Neural cell (in vitro differentiated cells): ENCODE results near the gene C2CD2.

ENCODE experiments used
- CTCF ChIP-seq: fragments of 450-650 bp; IDR thresholded peaks from 2 replicates; pipeline ENCODE4 v1.5.1; 2014; ENCODE audit warnings: antibody characterized with exemption, mild to moderate bottlenecking, moderate library complexity; ENCODE audit not compliant: poor library complexity, severe bottlenecking
- EP300 ChIP-seq: fragments of 450-650 bp; conservative IDR thresholded peaks from 2 replicates; pipeline ENCODE4 v1.6.1; 2014; ENCODE audit warnings: antibody characterized with exemption, mild to moderate bottlenecking, moderate library complexity; ENCODE audit not compliant: poor library complexity, severe bottlenecking
- EZH2 ChIP-seq: fragments of 200-600, 300-800 bp; shearing (Covaris generic), sonication (generic); IDR thresholded peaks from 2 replicates; pipeline ENCODE4 v1.6.1; 2014; ENCODE audit warnings: antibody characterized with exemption, low read length, borderline replicate concordance, mild to moderate bottlenecking; ENCODE audit not compliant: insufficient read depth, poor library complexity, severe bottlenecking
- POLR2AphosphoS5 ChIP-seq: IDR thresholded peaks from 2 replicates; pipeline ENCODE4 v1.6.1; 2012
- RAD21 ChIP-seq: fragments of 450-650 bp; conservative IDR thresholded peaks from 2 replicates; pipeline ENCODE4 v1.6.1; 2014; ENCODE audit warnings: antibody characterized with exemption, mild to moderate bottlenecking, moderate library complexity
- REST ChIP-seq: IDR thresholded peaks from 2 replicates; pipeline ENCODE4 v1.6.1; 2012; ENCODE audit warnings: borderline replicate concordance
- SMC3 ChIP-seq: fragments of 450-650 bp; conservative IDR thresholded peaks from 2 replicates; pipeline ENCODE4 v1.6.1; 2014; ENCODE audit warnings: antibody characterized with exemption, mild to moderate bottlenecking, moderate library complexity; ENCODE audit not compliant: poor library complexity
- TAF1 ChIP-seq: IDR thresholded peaks from 2 replicates; pipeline ENCODE4 v1.6.1; 2012; ENCODE audit warnings: low read depth

- TF ChIP-seq CTCF (no peak), POLR2AphosphoS5 (no peak), EZH2 (no peak), RAD21 (no peak), REST (no peak), SMC3 (no peak), TAF1 (no peak), EP300 (no peak)
Measured at GRCh38 chr21:41901099-41901498, 52.7 kb downstream of the C2CD2 start.
